ENCODE measurements around the gene CCKAR. TPM values are rescaled to one million over a fixed set of nuclear protein-coding genes. Genes with fewer than 3 reads are reported as not detected.

The CCKAR gene
- total RNA-seq, 1 experiment from 2014 or later = 2.0 TPM

- no peak for TF ChIP-seq CTCF (IDR thresholded peaks at IDR 0.05; ENCODE audit: insufficient read depth in 1 of 2, low read depth in 1 of 2, low read length in 1 of 2, severe bottlenecking in 1 of 2, unreplicated experiment in 1 of 2)
- no peak overlapping the region for H3K27ac Mint-ChIP-seq (ENCODE audit: unreplicated experiment)
Measured at GRCh38 chr4:26484032-26484515, 6.2 kb downstream of the CCKAR start.

GRCh38 chr4:26482508-26483462 lies 7.5 kb downstream of the CCKAR start:
- Mint-ChIP-seq H3K9me3 (ENCODE audit: unreplicated experiment) (no peaks in the 10 kb centered on the region), H3K27me3 (ENCODE audit: insufficient read depth, unreplicated experiment) (no peaks in the 10 kb centered on the region), H3K4me3 (ENCODE audit: unreplicated experiment) (no peak overlapping the region), H3K4me1 (ENCODE audit: low read depth, unreplicated experiment) (peaks cover 7% of the 10 kb centered on the region), H3K27ac (ENCODE audit: unreplicated experiment) (no peak overlapping the region), H3K36me3 (ENCODE audit: insufficient read depth, unreplicated experiment) (peaks cover 6% of the 10 kb centered on the region)
- Histone ChIP-seq H3K27me3 (replicated peaks; ENCODE audit: control insufficient read depth, insufficient read depth, low read length) (no peaks in the 10 kb centered on the region), H3K4me1 (peaks cover 33% of the 10 kb centered on the region), H3K9me3 (no peaks in the 10 kb centered on the region), H3K4me3 (ENCODE audit: low read depth, low read length) (no peak overlapping the region), H3K36me3 (ENCODE audit: control insufficient read depth, insufficient read depth, low read length) (no peaks in the 10 kb centered on the region)
- no peak for DNase-seq
- no TSS peak for BruUV-seq (replicated peaks)
- no peak for TF ChIP-seq CTCF (IDR thresholded peaks at IDR 0.05; ENCODE audit: insufficient read depth in 1 of 2, low read depth in 1 of 2, low read length in 1 of 2, severe bottlenecking in 1 of 2, unreplicated experiment in 1 of 2)
- ChIA-PET CTCF (no interaction called here), POLR2A (no interaction called here)
- intact Hi-C loops (cut with micrococcal nuclease; ENCODE audit: unreplicated experiment) = loop anchor here (10.0 kb wide), 1 partner anchor 242 kb away; no protein-coding TSS in a partner anchor

More at GRCh38 chr4:26484032-26484515, 6.2 kb downstream of the CCKAR start:
- H3K9me3 Mint-ChIP-seq (ENCODE audit: unreplicated experiment) = no peaks in the 10 kb centered on the region
- no peak overlapping the region for H3K4me3 Mint-ChIP-seq (ENCODE audit: unreplicated experiment)
- Histone ChIP-seq H3K4me3 (ENCODE audit: low read depth, low read length) (no peak overlapping the region), H3K27me3 (replicated peaks; ENCODE audit: control insufficient read depth, insufficient read depth, low read length) (no peaks in the 10 kb centered on the region), H3K36me3 (ENCODE audit: control insufficient read depth, insufficient read depth, low read length) (no peaks in the 10 kb centered on the region), H3K4me1 (peaks cover 33% of the 10 kb centered on the region), H3K9me3 (no peaks in the 10 kb centered on the region)
- no TSS peak for BruUV-seq (replicated peaks)
- CTCF ChIA-PET = interaction anchor here (0.6 kb wide), 1 partner anchor 118 kb away, joined by 3 read pairs; no protein-coding TSS in a partner anchor
- H3K4me1 Mint-ChIP-seq (ENCODE audit: low read depth, unreplicated experiment) = peaks cover 7% of the 10 kb centered on the region
- no peaks in the 10 kb centered on the region for H3K27me3 Mint-ChIP-seq (ENCODE audit: insufficient read depth, unreplicated experiment)
- POLR2A ChIA-PET = no interaction called here
- H3K36me3 Mint-ChIP-seq (ENCODE audit: insufficient read depth, unreplicated experiment) = peaks cover 6% of the 10 kb centered on the region
- DNase-seq = peak; percentile 27 to 49
- intact Hi-C loops (cut with micrococcal nuclease; ENCODE audit: unreplicated experiment) = loop anchor here (10.0 kb wide), 1 partner anchor 241 kb away; no protein-coding TSS in a partner anchor

- no peak overlapping the region for H3K27ac Mint-ChIP-seq (ENCODE audit: unreplicated experiment)
- DNase-seq = no peak
- no peaks in the 10 kb centered on the region for H3K9me3 ChIP-seq
- peaks cover 7% of the 10 kb centered on the region for H3K4me1 Mint-ChIP-seq (ENCODE audit: low read depth, unreplicated experiment)
- H3K4me3 Mint-ChIP-seq (ENCODE audit: unreplicated experiment) = no peak overlapping the region
- intact Hi-C loops (cut with micrococcal nuclease; ENCODE audit: unreplicated experiment) = no loop called here
- CTCF ChIA-PET = no interaction called here
- H3K4me3 ChIP-seq (ENCODE audit: low read depth, low read length) = no peak overlapping the region
- POLR2A ChIA-PET = no interaction called here
- peaks cover 4% of the 10 kb centered on the region for H3K4me1 ChIP-seq
- no peak for TF ChIP-seq CTCF (IDR thresholded peaks at IDR 0.05; ENCODE audit: insufficient read depth in 1 of 2, low read depth in 1 of 2, low read length in 1 of 2, severe bottlenecking in 1 of 2, unreplicated experiment in 1 of 2)
- H3K36me3 Mint-ChIP-seq (ENCODE audit: insufficient read depth, unreplicated experiment) = peaks cover 6% of the 10 kb centered on the region
- no TSS peak for BruUV-seq (replicated peaks)
- no peaks in the 10 kb centered on the region for H3K27me3 Mint-ChIP-seq (ENCODE audit: insufficient read depth, unreplicated experiment)
- no peaks in the 10 kb centered on the region for H3K36me3 ChIP-seq (ENCODE audit: control insufficient read depth, insufficient read depth, low read length)
- no peaks in the 10 kb centered on the region for H3K9me3 Mint-ChIP-seq (ENCODE audit: unreplicated experiment)
- no peaks in the 10 kb centered on the region for H3K27me3 ChIP-seq (replicated peaks; ENCODE audit: control insufficient read depth, insufficient read depth, low read length)
Measured at GRCh38 chr4:26478330-26478729, 12.0 kb downstream of the CCKAR start.
